Activated CD4-positive, alpha-beta T cell treated with anti-CD3 and anti-CD28 coated beads, Interleukin-2, amount 50 U/mL, for 48 hours (primary cell): ENCODE data around the gene GNL1.
A peak's percentile ranks its signal among the peaks of the same experiment; 100 is the strongest.

Experiments
- DNase-seq, 2 experiments: peaks; one replicate each; pipeline ENCODE4 v3.0.0-alpha.2; 2020

Gene GNL1

GRCh38 chr6:30556066-30556905 is at the start of gene GNL1:
GNL1 (minus strand) TSS chr6:30556489; CDS start chr6:30556203, 286 bp downstream.
- DNase-seq = peak; percentile 100

- DNase-seq = no peak
Measured at GRCh38 chr6:30603961-30604360, 47.7 kb upstream of the GNL1 start.

- DNase-seq = no peak
Measured at GRCh38 chr6:30601815-30602641, 45.7 kb upstream of the GNL1 start.

- no peak for DNase-seq
Measured at GRCh38 chr6:30601436-30601814, 45.1 kb upstream of the GNL1 start.

GRCh38 chr6:30600451-30600961 is 44.2 kb upstream of the GNL1 start:
- no peak for DNase-seq

- DNase-seq = no peak
Measured at GRCh38 chr6:30599625-30600324, 43.5 kb upstream of the GNL1 start.

- no peak for DNase-seq
Measured at GRCh38 chr6:30598912-30599624, 42.8 kb upstream of the GNL1 start.

GRCh38 chr6:30597315-30598144 is 41.2 kb upstream of the GNL1 start:
- DNase-seq = peak; percentile 89 to 91

GRCh38 chr6:30592287-30592686 is 36.0 kb upstream of the GNL1 start:
- no peak for DNase-seq

- no peak for DNase-seq
Measured at GRCh38 chr6:30591008-30591407, 34.7 kb upstream of the GNL1 start.

GRCh38 chr6:30590509-30590908 is 34.2 kb upstream of the GNL1 start:
- DNase-seq = no peak

- DNase-seq = no peak
Measured at GRCh38 chr6:30589754-30590358, 33.6 kb upstream of the GNL1 start.

GRCh38 chr6:30583921-30584320 is 27.6 kb upstream of the GNL1 start:
- DNase-seq = no peak

GRCh38 chr6:30578051-30578450 is 21.8 kb upstream of the GNL1 start:
- no peak for DNase-seq

- no peak for DNase-seq
Measured at GRCh38 chr6:30573113-30573512, 16.8 kb upstream of the GNL1 start.

GRCh38 chr6:30572148-30572547 is 15.9 kb upstream of the GNL1 start:
- no peak for DNase-seq

GRCh38 chr6:30571762-30572082 is 15.4 kb upstream of the GNL1 start:
- no peak for DNase-seq

GRCh38 chr6:30571075-30571761 is 14.9 kb upstream of the GNL1 start, which contains the start of gene ABCF1:
ABCF1 (plus strand) TSS chr6:30571442; CDS start chr6:30571488, 46 bp downstream.
- peak; percentile 99 to 100 for DNase-seq

GRCh38 chr6:30570740-30571074 is 14.4 kb upstream of the GNL1 start:
- no peak for DNase-seq

GRCh38 chr6:30570263-30570662 is 14.0 kb upstream of the GNL1 start:
- DNase-seq = no peak

GRCh38 chr6:30568245-30568644 is 12.0 kb upstream of the GNL1 start:
- peak; percentile 37 to 53 for DNase-seq
